GM19455 (cell line): ENCODE data around the gene RAB28.
"Not testable (repeated sequence)": the region's sequence is repeated elsewhere in the genome, so short reads cannot be mapped to it uniquely, and the experiment has no call there.

ENCODE experiments used
- ATAC-seq: cut with Tn5 transposase; IDR thresholded peaks from one replicate; pipeline ENCODE4 v1.9.1; 2021; ENCODE audit not compliant: unreplicated experiment

RAB28 gene

GRCh38 chr4:13452927-13453579 is 31.1 kb downstream of the RAB28 start:
- no peak for ATAC-seq

GRCh38 chr4:13449590-13449989 is 34.5 kb downstream of the RAB28 start:
- no peak for ATAC-seq

GRCh38 chr4:13445841-13446790 is 38.0 kb downstream of the RAB28 start:
- no peak for ATAC-seq

DNA sequence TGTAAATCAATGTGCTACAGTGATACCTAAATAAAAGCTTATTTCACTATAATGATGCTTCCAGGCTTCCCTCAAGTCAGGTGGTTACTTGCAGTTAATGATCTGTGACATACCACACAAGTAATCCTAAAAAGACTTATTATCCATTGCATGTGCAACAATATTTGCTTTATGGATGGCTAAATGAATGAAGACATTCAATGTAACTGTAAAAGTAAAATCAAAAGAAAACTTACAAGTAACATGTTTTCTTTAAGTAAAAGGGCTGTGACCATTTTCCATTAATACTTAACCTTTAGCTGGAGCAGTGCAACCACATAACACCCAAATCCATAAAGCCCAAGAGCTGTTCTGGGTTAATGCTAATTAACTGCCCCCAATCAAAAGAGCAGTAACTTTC is 42.6 kb downstream of the RAB28 start:
- ATAC-seq = no peak

DNA sequence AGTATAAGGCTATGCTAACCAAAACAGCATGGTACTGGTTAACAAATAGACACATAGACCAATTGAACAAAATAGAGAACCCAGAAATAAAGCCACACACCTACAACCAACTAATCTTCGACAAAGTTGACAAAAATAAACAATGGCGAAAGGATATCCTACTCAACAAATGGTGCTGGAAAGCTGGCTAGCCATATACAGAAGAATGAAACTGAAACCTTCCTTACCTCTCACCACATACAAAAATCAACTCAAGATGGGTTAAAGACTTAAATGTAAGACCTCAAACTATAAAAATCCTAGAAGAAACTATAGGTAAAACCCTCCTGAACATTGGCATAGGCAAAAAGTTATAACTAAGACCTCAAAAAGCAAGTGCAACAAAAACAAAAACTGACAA is 47.2 kb downstream of the RAB28 start:
- ATAC-seq = no peak

DNA sequence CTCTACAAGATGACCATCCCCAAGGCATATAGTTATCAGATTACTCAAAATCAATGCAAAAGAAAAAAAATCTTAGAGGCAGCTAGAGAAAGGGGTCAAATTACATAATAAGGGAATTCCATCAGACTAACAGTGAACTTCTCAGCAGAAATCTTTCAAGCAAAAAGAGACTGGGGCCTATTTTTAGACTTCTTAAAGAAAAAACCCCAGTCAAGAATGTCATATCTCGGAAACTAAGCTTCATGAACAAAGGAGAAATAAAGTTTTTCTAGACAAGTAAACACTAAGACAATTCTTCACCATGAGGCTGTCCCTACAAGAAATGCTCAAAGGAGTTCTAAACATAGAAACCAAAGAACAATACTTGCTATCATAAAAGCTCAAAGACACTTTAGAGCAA is 51.7 kb downstream of the RAB28 start:
- no peak for ATAC-seq

DNA sequence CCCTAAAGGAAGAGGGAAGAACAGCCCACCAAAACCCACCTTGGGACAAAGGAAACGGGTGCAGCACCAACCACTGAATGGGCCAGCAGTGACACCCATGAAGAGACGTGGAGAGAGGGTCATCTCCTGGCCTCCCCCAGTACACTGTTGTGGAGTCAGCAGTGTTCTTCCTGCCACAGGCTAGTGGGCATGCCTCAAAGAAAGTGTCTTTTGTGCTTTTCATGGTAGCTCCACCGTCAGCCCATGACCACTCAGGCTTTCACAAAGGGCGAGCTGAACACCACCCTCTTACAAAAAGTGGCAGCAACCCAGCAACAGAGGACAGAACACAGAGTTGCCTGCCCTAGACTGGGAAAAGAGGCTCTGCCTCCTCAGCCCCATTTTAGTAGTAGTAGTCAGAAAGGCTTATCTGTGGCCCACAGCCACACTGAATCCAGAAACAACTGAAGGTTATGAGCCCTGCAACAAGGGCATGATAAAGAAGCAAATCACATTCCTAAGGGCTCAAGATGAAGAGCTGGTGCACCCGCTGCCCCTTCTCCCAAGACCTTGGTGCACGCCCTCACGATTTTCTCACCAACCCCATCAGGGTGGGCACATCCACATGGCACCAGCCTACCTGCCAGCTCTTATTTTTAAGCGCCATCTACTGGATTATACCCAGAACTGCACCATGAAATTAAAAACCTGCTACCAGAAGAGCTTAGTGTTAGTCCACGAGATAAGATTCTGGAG is 53.1 kb downstream of the RAB28 start:
- no peak for ATAC-seq

DNA sequence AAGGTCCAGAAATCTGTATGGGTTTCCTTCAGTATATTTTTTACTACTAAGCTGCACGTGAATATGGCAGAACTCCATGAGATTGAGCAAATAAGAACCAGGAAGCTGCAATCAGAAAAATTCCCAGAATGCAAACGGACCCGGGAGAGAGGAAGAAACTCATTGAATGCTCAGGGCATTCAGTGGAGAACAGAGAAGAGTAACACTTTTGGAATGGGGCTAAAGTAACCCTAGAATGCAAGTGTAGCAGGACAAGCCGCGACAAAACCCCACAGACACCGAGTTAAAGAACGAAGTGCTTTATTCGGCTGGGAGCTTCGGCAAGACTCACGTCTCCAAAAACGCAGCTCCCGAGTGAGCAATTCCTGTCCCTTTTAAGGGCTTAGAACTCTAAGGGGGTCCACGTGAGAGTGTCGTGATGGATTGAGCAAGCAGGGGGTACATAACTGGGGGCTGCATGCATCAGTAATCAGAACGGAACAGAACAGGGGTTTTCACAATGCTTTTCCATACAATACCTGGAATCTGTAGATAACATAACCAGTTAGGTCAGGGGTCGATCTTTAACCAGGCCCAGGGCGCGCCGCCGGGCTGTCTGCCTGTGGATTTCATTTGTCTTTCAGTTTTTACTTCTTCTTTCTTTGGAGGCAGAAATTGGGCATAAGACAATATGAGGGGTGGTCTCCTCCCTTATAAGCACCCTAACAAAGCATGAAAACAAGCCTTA is 56.4 kb downstream of the RAB28 start:
- no peak for ATAC-seq

GRCh38 chr4:13415068-13415785 is 68.9 kb downstream of the RAB28 start:
- ATAC-seq = no peak

DNA sequence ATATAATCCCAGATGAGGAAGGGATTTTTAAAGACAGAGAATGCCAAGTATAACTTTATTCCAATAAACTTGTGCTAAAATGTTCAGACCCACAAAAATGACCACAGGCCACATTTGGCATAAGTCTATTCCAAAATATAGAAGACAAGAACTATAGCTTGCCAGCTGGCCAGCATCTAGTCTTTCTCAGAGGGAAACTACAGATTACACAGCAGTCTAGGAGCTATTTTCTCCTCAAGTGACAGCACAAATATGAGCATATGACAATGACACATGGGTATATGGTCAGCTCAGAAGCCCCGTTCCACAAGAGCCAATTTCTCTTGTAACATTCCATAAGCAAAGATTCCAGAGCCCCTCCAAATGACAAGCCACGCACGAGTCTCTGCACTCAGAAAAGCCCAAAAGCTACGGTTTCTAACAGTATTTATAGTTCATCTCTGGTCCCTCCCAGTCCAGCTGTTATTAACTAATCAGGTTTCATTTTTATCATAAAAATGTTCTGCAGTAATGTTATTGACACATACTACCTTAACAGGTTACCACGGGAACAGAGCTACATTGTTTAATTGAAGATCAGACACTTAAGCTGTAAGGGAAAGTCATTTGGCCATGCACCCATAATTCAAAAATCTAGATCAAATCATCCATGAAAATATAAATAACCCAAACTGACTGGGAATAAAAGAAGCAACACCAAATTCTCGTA is 70.3 kb downstream of the RAB28 start:
- no peak for ATAC-seq

- ATAC-seq = no peak
Observed at GRCh38 chr4:13411942-13412341, 72.2 kb downstream of the RAB28 start.

DNA sequence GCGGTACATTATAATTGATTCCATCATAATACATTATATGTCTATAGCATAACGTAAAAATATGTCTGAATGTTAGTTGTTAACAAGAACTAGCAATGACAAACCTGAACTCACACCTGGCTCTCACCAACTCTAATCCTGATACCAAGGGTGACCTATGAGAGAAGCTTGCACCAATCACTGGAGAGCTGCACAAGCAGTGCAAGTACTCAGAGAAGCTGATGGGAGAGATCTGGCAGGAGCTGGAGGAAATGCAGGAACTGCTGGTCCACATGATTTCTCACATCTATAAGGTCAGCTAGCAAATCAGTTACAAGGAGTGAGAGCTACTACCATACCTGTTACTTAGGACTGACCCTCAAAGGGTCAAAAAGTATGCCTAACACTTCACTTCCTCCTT is 74.8 kb downstream of the RAB28 start:
- ATAC-seq = no peak

DNA sequence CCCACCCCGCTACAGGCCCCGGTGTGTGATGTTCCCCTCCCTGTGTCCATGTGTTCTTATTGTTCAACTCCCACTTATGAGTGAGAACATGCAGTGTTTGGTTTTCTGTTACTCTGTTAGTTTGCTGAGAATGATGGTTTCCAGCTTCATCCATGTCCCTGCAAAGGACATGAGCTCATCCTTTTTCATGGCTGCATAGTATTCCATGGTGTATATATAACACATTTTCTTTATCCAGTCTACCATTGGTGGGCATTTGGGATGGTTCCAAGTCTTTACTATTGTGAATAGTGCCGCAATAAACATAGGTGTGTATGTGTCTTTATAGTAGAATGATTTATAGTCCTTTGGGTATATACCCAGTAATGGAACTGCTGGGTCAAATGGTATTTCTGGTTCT is 78.0 kb downstream of the RAB28 start:
- ATAC-seq = not testable (repeated sequence)

DNA sequence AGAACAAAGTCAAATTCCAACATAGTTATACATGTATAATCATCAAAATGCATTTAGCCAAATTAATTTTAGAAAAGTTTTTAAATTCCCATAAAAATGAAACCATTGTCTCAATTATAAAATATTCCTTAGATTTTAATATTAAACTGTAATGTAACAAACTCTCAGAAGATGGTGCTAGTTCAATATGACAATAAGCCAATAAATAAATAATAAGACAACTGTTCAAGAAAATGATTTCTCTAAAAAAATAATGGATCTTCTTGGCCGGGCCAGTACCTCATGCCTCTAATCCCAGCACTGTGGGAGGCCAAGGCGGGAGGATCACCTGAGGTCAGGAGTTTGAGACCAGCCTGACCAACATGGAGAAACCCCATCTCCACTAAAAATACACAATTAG is 80.3 kb downstream of the RAB28 start:
- ATAC-seq = no peak

DNA sequence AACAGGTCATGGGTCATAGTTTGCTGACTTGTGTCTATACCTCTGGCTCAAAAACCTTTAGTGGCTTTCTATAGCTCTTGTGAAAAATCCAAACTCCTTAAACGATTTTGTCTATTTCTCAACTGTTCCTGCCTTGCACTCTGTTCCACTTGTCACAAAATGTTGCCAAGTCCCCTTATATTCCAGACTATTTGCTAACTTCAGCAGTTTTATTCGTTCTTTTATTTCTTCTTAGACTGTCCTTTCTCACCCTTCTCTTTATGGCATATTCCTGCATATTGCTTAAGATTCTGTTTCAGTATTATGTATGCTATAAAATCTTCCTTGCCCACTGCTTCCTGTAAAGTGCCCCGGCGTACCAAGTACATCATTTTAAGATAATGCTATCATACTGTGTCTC is 80.8 kb downstream of the RAB28 start:
- ATAC-seq = no peak

DNA sequence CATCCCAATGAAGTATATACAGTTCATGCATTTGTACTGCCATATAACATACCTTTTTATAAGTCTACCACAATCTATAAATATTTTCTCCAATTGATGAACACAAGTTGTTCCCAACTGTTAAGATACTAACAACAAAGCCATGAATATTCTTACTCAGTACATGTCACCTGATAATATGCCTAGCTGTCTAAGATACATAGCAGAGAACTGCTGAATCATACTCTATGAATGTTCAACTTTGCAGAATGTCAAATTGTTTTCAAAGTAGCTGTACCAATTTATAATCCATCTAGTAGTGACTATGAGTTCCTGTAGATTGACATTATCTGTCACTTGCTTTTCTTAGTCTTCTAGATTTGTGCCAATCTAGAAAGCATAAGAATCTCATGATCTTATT is 84.9 kb downstream of the RAB28 start:
- no peak for ATAC-seq

GRCh38 chr4:13396161-13396560 is 88.0 kb downstream of the RAB28 start:
- ATAC-seq = no peak

GRCh38 chr4:13389901-13390300 is 94.2 kb downstream of the RAB28 start:
- ATAC-seq = not testable (repeated sequence)

DNA sequence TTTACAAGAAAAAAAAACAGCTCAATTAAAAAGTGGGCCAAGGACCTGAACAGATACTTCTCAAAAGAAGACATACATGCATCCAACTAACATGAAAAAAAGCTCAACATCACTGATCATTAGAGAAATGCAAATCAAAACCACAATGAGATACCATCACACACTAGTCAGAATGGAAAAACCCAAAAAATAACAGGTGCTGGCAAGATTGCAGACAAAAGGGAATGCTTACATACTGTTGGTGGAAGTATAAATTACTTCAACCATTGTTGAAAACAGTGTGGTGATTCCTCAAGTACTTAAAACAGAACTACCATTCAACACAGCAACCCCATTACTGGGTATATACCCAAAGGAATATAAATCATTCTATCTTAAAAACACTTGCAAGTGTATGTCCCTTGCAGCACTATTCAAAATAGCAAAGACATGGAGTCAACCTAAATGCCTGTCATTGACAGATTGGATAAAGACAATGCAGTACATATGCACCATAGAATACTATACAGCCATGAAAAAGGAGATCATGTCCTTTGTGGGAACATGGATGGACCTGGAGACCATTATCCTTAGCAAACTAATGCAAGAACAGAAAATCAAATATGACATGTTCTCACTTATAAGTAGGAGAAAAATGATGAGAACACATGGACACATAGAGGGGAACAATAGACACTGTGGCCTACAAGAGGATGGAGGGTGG is 97.6 kb downstream of the RAB28 start:
- no peak for ATAC-seq
